Measurements from ENCODE around the gene WBP2.
A peak's percentile ranks its signal among the peaks of the same experiment; 100 is the strongest.

WBP2 gene

GRCh38 chr17:75828076-75828400, 27.1 kb downstream of the WBP2 start:
- DNase-seq (ENCODE audit: low read depth, low spot score), result no peak
- TF ChIP-seq CTCF (IDR thresholded peaks at IDR 0.05; ENCODE audit: insufficient read depth, low read length, missing control alignments), result no peak
- CTCF ChIA-PET, result interaction anchor here (0.6 to 6.6 kb wide), 17 partner anchors 8 to 596 kb away, joined by 3 to 87 read pairs (median 3); partner anchors contain the start of genes TRIM65 and UNK
- no peak overlapping the region for H3K4me3 ChIP-seq (ENCODE audit: low read depth, low read length)
- POLR2A ChIA-PET, result interaction anchor here (1.5 kb wide), 1 partner anchor 17 kb away, joined by 3 read pairs; no protein-coding TSS in a partner anchor

GRCh38 chr17:75827308-75828075, 27.6 kb downstream of the WBP2 start:
- ChIA-PET CTCF (interaction anchor here (0.6 to 6.6 kb wide), 25 partner anchors 8 to 597 kb away, joined by 3 to 87 read pairs (median 4); partner anchors contain the start of genes GALK1, TRIM65, UNC13D and UNK), POLR2A (interaction anchor here (0.7 to 1.5 kb wide), 4 partner anchors 17 to 62 kb away, joined by 3 to 6 read pairs (median 3); partner anchors contain the start of gene GALK1)
- DNase-seq (ENCODE audit: low read depth, low spot score), result no peak
- peak; percentile 87 for TF ChIP-seq CTCF (IDR thresholded peaks at IDR 0.05; ENCODE audit: insufficient read depth, low read length, missing control alignments)
- peak overlapping the region; percentile 29 for H3K4me3 ChIP-seq (ENCODE audit: low read depth, low read length)

GRCh38 chr17:75826561-75827307, 28.4 kb downstream of the WBP2 start:
- ChIA-PET POLR2A (interaction anchor here (0.7 to 1.5 kb wide), 4 partner anchors 18 to 61 kb away, joined by 3 to 6 read pairs (median 3); partner anchors contain the start of gene GALK1), CTCF (interaction anchor here (0.8 to 6.6 kb wide), 20 partner anchors 9 to 77 kb away, joined by 3 to 87 read pairs (median 4); partner anchors contain the start of genes GALK1, UNC13D, UNK and WBP2)
- no peak for TF ChIP-seq CTCF (IDR thresholded peaks at IDR 0.05; ENCODE audit: insufficient read depth, low read length, missing control alignments)
- no peak overlapping the region for H3K4me3 ChIP-seq (ENCODE audit: low read depth, low read length)
- no peak for DNase-seq (ENCODE audit: low read depth, low spot score)

- POLR2A ChIA-PET, result interaction anchor here (1.4 to 1.8 kb wide), 2 partner anchors 46 kb away, joined by 6 read pairs; a partner anchor contains a TSS
- no peak for DNase-seq (ENCODE audit: low read depth, low spot score)
- H3K4me3 ChIP-seq (ENCODE audit: low read depth, low read length), result no peak overlapping the region
- CTCF ChIA-PET, result interaction anchor here (1.0 to 6.6 kb wide), 11 partner anchors 10 to 78 kb away, joined by 3 to 87 read pairs (median 15); partner anchors contain the start of genes UNC13D and UNK
- no peak for TF ChIP-seq CTCF (IDR thresholded peaks at IDR 0.05; ENCODE audit: insufficient read depth, low read length, missing control alignments)
These were observed 29.3 kb downstream of the WBP2 start for GRCh38 chr17:75825748-75826370.

- CTCF ChIA-PET, result interaction anchor here (0.6 to 6.6 kb wide), 8 partner anchors 9 to 72 kb away, joined by 3 to 87 read pairs (median 10); partner anchors contain the start of gene UNC13D
- no peak for TF ChIP-seq CTCF (IDR thresholded peaks at IDR 0.05; ENCODE audit: insufficient read depth, low read length, missing control alignments)
- POLR2A ChIA-PET, result interaction anchor here (1.8 kb wide), 1 partner anchor 45 kb away, joined by 6 read pairs; no protein-coding TSS in a partner anchor
- no peak overlapping the region for H3K4me3 ChIP-seq (ENCODE audit: low read depth, low read length)
- no peak for DNase-seq (ENCODE audit: low read depth, low spot score)
These were observed 30.0 kb downstream of the WBP2 start for GRCh38 chr17:75825149-75825552.

Data from AG04449 (cell line).